Body of pancreas (tissue), 4 donors: ENCODE data around the gene BORCS8. TPM values are rescaled to one million over a fixed set of nuclear protein-coding genes. Genes with fewer than 3 reads are reported as not detected.
"Not testable (repeated sequence)": the region's sequence is repeated elsewhere in the genome, so short reads cannot be mapped to it uniquely, and the experiment has no call there.

ENCODE experiments used
- ATAC-seq: fragments of 150-250 bp; one replicate; pipeline ENCODE4 v1.9.1; 2016
- DNase-seq, 4 donors: peaks; one replicate each; pipeline ENCODE4 v3.0.0-alpha.2; 2019
- H3K27ac ChIP-seq, 4 donors: fragments of 200-600 bp; sonication (generic); 1 replicate in 3 of 4; 2 replicates in 1 of 4; pipeline versions ENCODE4 v1.5.1 to v1.6.1; 2016 to 2019; ENCODE audit warnings: mild to moderate bottlenecking in 1 of 4, mixed read lengths in 1 of 4, moderate library complexity in 1 of 4
- H3K27me3 ChIP-seq, 2 donors: fragments of 200-600 bp; sonication (generic); one replicate each; pipeline ENCODE4 v1.6.0; 2016; ENCODE audit warnings: mild to moderate bottlenecking in 1 of 2
- H3K36me3 ChIP-seq, 2 donors: fragments of 200-600 bp; sonication (generic); replicated peaks in 1 of 2; 2 replicates each; pipeline ENCODE4 v1.5.1; 2016; ENCODE audit warnings: low read depth in 2 of 2; ENCODE audit not compliant: insufficient read depth in 1 of 2
- H3K4me1 ChIP-seq: fragments of 200-600 bp; sonication (generic); one replicate; pipeline ENCODE4 v1.6.0; 2016
- H3K4me3 ChIP-seq, 2 donors: fragments of 200-600 bp; sonication (generic); 1 replicate in 1 of 2; 2 replicates in 1 of 2; pipeline ENCODE4 v1.5.1; 2016 to 2019
- H3K9me3 ChIP-seq, 3 donors: fragments of 200-600 bp; sonication (generic); 1 replicate in 2 of 3; 2 replicates in 1 of 3; pipeline ENCODE4 v1.5.1; 2016
- POLR2A ChIP-seq, 3 donors: fragments of 450-650 bp; IDR thresholded peaks; one replicate each; pipeline ENCODE4 v1.6.1; 2016; ENCODE audit warnings: antibody characterized with exemption in 3 of 3, mild to moderate bottlenecking in 2 of 3
- WGBS, 2 donors: methylation state at CpG; one replicate each; pipeline ENCODE4 v1.1.5; 2017; 5-methylcytosine and 5-hydroxymethylcytosine counted together
- intact Hi-C: fragments of 100-400 bp; cut with DNase I; formaldehyde crosslinking; loops from one replicate; pipeline ENCODE4 v1.15.1; 2023
- total RNA-seq, 2 donors: library from RNA; depleted of rRNA; stranded (reverse); fragments of >200 nt; gene quantifications; one replicate each; pipeline ENCODE4 v1.1.0, GENCODE V29; 2016
- TF ChIP-seq, protein P1 (sequence below), 7 experiments: fragments of 450-650 bp in 4 of 7; fragments of 200-600 bp in 3 of 7; sonication (generic) in 3 of 7; IDR thresholded peaks; one replicate each; pipeline ENCODE4 v1.5.1; 2016 to 2019; ENCODE audit warnings: antibody characterized with exemption in 7 of 7

Gene BORCS8
- total RNA-seq, 2 donors from 2014 or later: 5.4 to 25.4 TPM

DNA sequence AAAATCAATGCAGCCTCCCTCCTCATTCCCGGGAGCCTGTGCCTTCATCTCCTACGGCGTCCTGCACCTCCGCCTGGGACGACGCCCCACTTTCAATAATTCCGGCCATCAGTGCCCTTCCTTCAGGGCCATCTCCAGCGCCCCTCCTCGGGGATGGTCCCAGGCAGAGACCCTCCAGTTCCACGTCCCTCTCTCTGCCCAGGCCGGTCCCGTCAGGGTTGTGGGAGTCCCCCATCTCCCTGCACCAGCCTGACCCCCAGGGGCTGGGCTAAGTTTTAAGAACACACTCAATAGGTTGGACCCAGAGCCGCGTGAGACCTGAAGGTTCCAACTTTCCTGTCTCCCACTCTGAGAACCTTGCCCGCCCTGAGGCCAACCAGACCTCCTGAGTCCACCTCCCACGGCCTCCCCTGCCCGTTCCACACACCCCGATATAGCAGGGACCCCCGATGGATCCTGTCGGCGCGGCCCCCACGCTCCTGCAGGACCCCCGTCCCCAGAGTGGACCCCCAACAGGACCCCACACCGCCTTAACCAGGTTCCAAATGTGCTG is 54.3 kb downstream of the BORCS8 start:
- peak overlapping the region in 2 of 4 donors; percentile 52 to 59 for H3K27ac ChIP-seq
- no peaks in the 10 kb centered on the region for H3K27me3 ChIP-seq
- intact Hi-C loops: loop anchor here (10.0 kb wide), 1 partner anchor 83 kb away; no protein-coding TSS in a partner anchor
- peaks cover 15% of the 10 kb centered on the region for H3K4me1 ChIP-seq
- no peak for TF ChIP-seq POLR2A (IDR thresholded peaks at IDR 0.05)
- TF ChIP-seq, protein P1, sequence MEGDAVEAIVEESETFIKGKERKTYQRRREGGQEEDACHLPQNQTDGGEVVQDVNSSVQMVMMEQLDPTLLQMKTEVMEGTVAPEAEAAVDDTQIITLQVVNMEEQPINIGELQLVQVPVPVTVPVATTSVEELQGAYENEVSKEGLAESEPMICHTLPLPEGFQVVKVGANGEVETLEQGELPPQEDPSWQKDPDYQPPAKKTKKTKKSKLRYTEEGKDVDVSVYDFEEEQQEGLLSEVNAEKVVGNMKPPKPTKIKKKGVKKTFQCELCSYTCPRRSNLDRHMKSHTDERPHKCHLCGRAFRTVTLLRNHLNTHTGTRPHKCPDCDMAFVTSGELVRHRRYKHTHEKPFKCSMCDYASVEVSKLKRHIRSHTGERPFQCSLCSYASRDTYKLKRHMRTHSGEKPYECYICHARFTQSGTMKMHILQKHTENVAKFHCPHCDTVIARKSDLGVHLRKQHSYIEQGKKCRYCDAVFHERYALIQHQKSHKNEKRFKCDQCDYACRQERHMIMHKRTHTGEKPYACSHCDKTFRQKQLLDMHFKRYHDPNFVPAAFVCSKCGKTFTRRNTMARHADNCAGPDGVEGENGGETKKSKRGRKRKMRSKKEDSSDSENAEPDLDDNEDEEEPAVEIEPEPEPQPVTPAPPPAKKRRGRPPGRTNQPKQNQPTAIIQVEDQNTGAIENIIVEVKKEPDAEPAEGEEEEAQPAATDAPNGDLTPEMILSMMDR (IDR thresholded peaks at IDR 0.05): no peak
- DNase-seq (peak in 1 of 4 donors; percentile 29), ATAC-seq (no peak)
- WGBS, 2 donors: 11 to 16% methylated on average over 12 to 25 of the region's 25 CpGs
- H3K9me3 ChIP-seq: no peaks in the 10 kb centered on the region
- no peaks in the 10 kb centered on the region for H3K36me3 ChIP-seq
- peak overlapping the region; percentile 17 to 31 for H3K4me3 ChIP-seq

DNA sequence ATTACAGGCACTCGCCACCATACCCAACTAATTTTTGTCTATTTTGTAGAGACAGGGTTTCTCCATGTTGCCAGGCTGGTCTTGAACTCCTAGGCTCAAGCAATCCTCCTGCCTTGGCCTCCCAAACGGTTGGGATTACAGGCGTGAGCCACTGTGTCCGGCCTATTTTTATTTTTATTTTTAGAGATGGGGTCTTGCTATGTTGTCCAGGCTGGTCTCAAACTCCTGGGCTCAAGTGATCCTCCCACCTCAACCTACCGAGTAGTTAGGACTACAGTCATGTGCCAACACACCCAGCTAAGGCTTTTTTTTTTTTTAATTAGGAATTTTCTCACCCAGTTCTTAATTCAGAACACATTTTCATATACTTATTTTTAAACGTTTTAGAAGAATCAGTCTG is 56.2 kb downstream of the BORCS8 start:
- DNase-seq, H3K27ac ChIP-seq, H3K27me3 ChIP-seq, ATAC-seq, H3K4me3 ChIP-seq, H3K9me3 ChIP-seq, H3K36me3 ChIP-seq: not testable (repeated sequence)
- 84 to 85% methylated on average over 6 of the region's 6 CpGs for WGBS, 2 donors
- intact Hi-C loops: loop anchor here (10.0 kb wide), 1 partner anchor 81 kb away; no protein-coding TSS in a partner anchor
- peaks cover 15% of the 10 kb centered on the region for H3K4me1 ChIP-seq

DNA sequence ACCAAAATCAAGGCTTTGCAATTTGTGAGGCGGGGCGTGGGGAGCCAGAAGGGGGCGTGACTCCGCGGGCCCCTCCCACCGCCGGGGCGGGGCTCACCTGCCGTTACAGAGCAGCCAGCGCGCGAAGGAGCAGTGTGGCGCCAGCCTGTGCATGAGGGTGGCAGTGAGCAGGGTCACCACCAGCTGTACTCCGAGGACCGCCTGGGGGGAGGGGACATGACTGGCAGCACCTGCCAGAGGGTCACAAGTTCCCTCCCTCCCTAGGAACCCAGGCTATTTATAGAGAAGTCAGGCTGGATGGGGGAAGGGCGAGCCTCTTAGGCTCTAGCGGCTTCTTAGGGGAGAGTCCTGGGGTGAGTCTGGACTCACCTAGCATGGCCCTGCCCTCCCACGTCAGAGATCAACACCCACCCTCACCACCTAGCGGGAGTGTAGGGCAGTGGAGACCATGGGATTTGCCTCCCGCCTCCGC is 57.2 kb downstream of the BORCS8 start:
- Histone ChIP-seq H3K4me3 (no peak overlapping the region), H3K27ac (no peak overlapping the region), H3K27me3 (no peaks in the 10 kb centered on the region), H3K36me3 (no peaks in the 10 kb centered on the region), H3K4me1 (peaks cover 15% of the 10 kb centered on the region), H3K9me3 (peaks cover 0 to 5% (median 0%) of the 10 kb centered on the region in 3 donors)
- TF ChIP-seq, protein P1 (IDR thresholded peaks at IDR 0.05): peak in 1 of 7 experiments; percentile 13
- TF ChIP-seq POLR2A (IDR thresholded peaks at IDR 0.05): no peak
- DNase-seq (peak in 2 of 4 donors; percentile 53 to 79), ATAC-seq (no peak)
- intact Hi-C loops: loop anchor here (10.0 kb wide), 1 partner anchor 80 kb away; no protein-coding TSS in a partner anchor
- 40 to 43% methylated on average over 10 to 21 of the region's 21 CpGs for WGBS, 2 donors

DNA sequence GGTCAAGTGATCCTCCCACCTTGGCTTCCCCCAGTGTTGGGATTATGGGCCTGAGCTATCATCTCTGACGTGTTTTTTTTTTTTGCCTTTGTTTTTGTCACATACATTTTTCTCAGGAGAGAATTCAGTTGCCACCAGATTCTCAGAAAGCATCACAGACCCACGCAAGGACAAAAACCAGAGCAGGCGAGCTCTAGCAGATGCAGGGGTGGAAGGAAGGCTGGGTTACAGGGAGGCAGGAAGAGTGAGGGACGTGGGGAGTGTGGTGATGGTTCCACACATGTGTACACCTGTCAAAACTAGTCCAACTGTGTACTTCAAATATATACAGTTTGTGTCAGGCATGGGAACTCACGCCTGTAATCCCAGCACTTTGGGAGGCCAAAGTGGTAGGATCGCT is 58.0 kb downstream of the BORCS8 start:
- no peak for TF ChIP-seq POLR2A (IDR thresholded peaks at IDR 0.05)
- TF ChIP-seq, protein P1 (IDR thresholded peaks at IDR 0.05): no peak
- Histone ChIP-seq H3K27me3 (no peaks in the 10 kb centered on the region), H3K4me1 (peaks cover 15% of the 10 kb centered on the region), H3K27ac (no peak overlapping the region), H3K9me3 (peaks cover 0 to 5% (median 0%) of the 10 kb centered on the region in 3 donors), H3K36me3 (no peaks in the 10 kb centered on the region), H3K4me3 (no peak overlapping the region)
- 86 to 95% methylated on average over 6 of the region's 6 CpGs for WGBS, 2 donors
- DNase-seq (no peak), ATAC-seq (no peak)
- intact Hi-C loops: loop anchor here (10.0 kb wide), 1 partner anchor 79 kb away; no protein-coding TSS in a partner anchor

DNA sequence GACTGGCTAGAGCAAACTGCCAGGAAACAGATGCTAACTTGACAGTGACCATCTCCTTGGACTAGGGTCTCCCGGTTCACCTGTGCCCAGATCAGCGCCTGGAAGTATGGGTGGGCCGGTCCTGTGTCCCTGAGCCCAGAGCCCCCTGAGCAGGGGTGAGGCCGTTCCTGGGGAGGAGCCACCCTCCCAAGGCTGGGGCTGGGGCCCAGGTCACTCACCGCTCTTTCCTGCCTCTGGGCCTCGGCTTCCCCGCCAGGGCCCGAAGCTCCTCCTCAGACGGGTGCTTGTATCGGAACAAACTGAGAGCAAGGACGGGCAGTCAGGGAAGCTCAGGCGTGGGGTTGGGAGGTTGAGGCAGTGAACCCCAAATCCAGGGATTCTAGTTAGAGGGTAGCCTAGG is 59.0 kb downstream of the BORCS8 start:
- WGBS, 2 donors: 89 to 96% methylated on average over 8 to 11 of the region's 12 CpGs
- Histone ChIP-seq H3K4me3 (no peak overlapping the region), H3K27me3 (no peaks in the 10 kb centered on the region), H3K36me3 (no peaks in the 10 kb centered on the region), H3K4me1 (peaks cover 14% of the 10 kb centered on the region), H3K9me3 (peaks cover 0 to 5% (median 0%) of the 10 kb centered on the region in 3 donors), H3K27ac (no peak overlapping the region)
- no peak for ATAC-seq
- intact Hi-C loops: loop anchor here (10.0 kb wide), 1 partner anchor 78 kb away; no protein-coding TSS in a partner anchor
- TF ChIP-seq, protein P1 (IDR thresholded peaks at IDR 0.05): no peak
- no peak for TF ChIP-seq POLR2A (IDR thresholded peaks at IDR 0.05)
- DNase-seq: no peak
